ENCODE results near the gene CHIA. TPM values are rescaled to one million over a fixed set of nuclear protein-coding genes. Genes with fewer than 3 reads are reported as not detected.

CHIA gene
- total and polyA plus RNA-seq, 2 donors (not counting 3 experiments of a cell fraction or from before 2014, with no cell fraction given) = not detected

DNA sequence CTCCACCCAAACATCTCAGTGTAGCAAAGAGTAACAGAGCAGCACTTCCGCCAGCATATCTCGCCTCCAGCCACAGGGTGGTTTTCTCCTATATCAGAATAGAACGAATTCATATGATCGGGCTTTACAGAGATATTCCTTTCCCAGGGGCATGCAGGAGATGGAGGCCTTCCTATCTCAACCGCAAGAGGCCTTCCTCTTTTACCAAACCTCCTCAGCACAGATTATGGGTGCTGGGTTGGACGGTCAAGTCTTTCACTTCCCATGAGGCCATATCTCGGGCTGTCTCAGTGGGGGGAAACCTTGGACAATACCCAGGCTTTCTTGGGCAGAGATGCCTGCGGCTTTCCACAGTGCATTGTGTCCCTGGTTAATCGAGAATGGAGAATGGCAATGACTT is 71.1 kb downstream of the CHIA start:
- no peak for TF ChIP-seq POLR2AphosphoS5 (IDR thresholded peaks at IDR 0.05; ENCODE audit: insufficient read depth, low read depth, low read length)
- no peak for TF ChIP-seq EZH2 (IDR thresholded peaks at IDR 0.05; ENCODE audit: borderline replicate concordance, low read depth, low read length, severe bottlenecking)
- TF ChIP-seq JUN (IDR thresholded peaks at IDR 0.05; ENCODE audit: borderline replicate concordance, insufficient read depth, insufficient read length, low read depth) = no peak
- TF ChIP-seq MYC (IDR thresholded peaks at IDR 0.05; ENCODE audit: low read depth, low read length) = no peak
- dilution Hi-C loops (cut with MboI; ENCODE audit: extremely low pct_ligation_motif_present, low sequenced_read_pairs) (no loop called here), intact Hi-C loops (cut with micrococcal nuclease) (no loop called here)
- Histone ChIP-seq H3K9me1 (replicated peaks; ENCODE audit: control insufficient read depth, extremely low read depth, insufficient read depth, low read length) (no peaks in the 10 kb centered on the region), H3K27me3 (ENCODE audit: control insufficient read depth in 2 of 2, insufficient read depth in 2 of 2, low read length in 2 of 2) (peaks cover 3 to 9% of the 10 kb centered on the region in 2 experiments), H2AFZ (ENCODE audit: low read depth, low read length) (no peak overlapping the region), H3K9ac (replicated peaks; ENCODE audit: extremely low read depth, insufficient read depth, low read length) (no peak overlapping the region), H3K36me3 (ENCODE audit: control insufficient read depth in 2 of 2, extremely low read depth in 1 of 2, insufficient read depth in 2 of 2, low read length in 2 of 2) (no peaks in the 10 kb centered on the region), H3K4me1 (ENCODE audit: control insufficient read depth, extremely low read depth, insufficient read depth, low read length) (no peaks in the 10 kb centered on the region), H3K4me3 (replicated peaks in 1 of 3; ENCODE audit: insufficient read depth in 1 of 3, low read depth in 1 of 3, low read length in 3 of 3) (no peak overlapping the region), H3K4me2 (ENCODE audit: insufficient read depth, low read length) (no peak overlapping the region), H3K79me2 (ENCODE audit: control insufficient read depth, insufficient read depth, low read length) (no peaks in the 10 kb centered on the region), H4K20me1 (replicated peaks; ENCODE audit: control insufficient read depth, extremely low read depth, insufficient read depth, low read length) (no peaks in the 10 kb centered on the region), H3K27ac (ENCODE audit: insufficient read depth, low read depth, low read length) (no peak overlapping the region), H3K9me3 (replicated peaks; ENCODE audit: control insufficient read depth, insufficient read depth, low read length) (no peaks in the 10 kb centered on the region)
- no peak for FAIRE-seq
- BruUV-seq (replicated peaks) = no TSS peak
- no peak for DNase-seq (ENCODE audit: low read depth, low spot score)
- ChIA-PET POLR2A (no interaction called here), CTCF (no interaction called here)

GRCh38 chr1:111364690-111365089 is 74.0 kb downstream of the CHIA start:
- no peak overlapping the region for H3K4me3 ChIP-seq (replicated peaks in 1 of 3; ENCODE audit: insufficient read depth in 1 of 3, low read depth in 1 of 3, low read length in 3 of 3)
- H3K36me3 ChIP-seq (ENCODE audit: control insufficient read depth in 2 of 2, extremely low read depth in 1 of 2, insufficient read depth in 2 of 2, low read length in 2 of 2) = no peaks in the 10 kb centered on the region
- DNase-seq (ENCODE audit: low read depth, low spot score) = peak; percentile 12
- TF ChIP-seq, protein P1, sequence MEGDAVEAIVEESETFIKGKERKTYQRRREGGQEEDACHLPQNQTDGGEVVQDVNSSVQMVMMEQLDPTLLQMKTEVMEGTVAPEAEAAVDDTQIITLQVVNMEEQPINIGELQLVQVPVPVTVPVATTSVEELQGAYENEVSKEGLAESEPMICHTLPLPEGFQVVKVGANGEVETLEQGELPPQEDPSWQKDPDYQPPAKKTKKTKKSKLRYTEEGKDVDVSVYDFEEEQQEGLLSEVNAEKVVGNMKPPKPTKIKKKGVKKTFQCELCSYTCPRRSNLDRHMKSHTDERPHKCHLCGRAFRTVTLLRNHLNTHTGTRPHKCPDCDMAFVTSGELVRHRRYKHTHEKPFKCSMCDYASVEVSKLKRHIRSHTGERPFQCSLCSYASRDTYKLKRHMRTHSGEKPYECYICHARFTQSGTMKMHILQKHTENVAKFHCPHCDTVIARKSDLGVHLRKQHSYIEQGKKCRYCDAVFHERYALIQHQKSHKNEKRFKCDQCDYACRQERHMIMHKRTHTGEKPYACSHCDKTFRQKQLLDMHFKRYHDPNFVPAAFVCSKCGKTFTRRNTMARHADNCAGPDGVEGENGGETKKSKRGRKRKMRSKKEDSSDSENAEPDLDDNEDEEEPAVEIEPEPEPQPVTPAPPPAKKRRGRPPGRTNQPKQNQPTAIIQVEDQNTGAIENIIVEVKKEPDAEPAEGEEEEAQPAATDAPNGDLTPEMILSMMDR (IDR thresholded peaks at IDR 0.05; ENCODE audit: extremely low read depth in 1 of 2, insufficient read depth in 1 of 2, low read depth in 1 of 2, low read length in 2 of 2) = no peak
- TF ChIP-seq, protein P2, sequence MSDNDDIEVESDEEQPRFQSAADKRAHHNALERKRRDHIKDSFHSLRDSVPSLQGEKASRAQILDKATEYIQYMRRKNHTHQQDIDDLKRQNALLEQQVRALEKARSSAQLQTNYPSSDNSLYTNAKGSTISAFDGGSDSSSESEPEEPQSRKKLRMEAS (IDR thresholded peaks at IDR 0.05; ENCODE audit: insufficient read depth, insufficient read length) = no peak
- TF ChIP-seq POLR2AphosphoS5 (IDR thresholded peaks at IDR 0.05; ENCODE audit: insufficient read depth, low read depth, low read length) = no peak
- no peaks in the 10 kb centered on the region for H3K79me2 ChIP-seq (ENCODE audit: control insufficient read depth, insufficient read depth, low read length)
- no peak for FAIRE-seq
- BruUV-seq (replicated peaks) = no TSS peak
- CTCF ChIA-PET = interaction anchor here (2.2 kb wide), 1 partner anchor 36 kb away, joined by 11 read pairs; no protein-coding TSS in a partner anchor
- no peak overlapping the region for H3K4me2 ChIP-seq (ENCODE audit: insufficient read depth, low read length)
- H3K27me3 ChIP-seq (ENCODE audit: control insufficient read depth in 2 of 2, insufficient read depth in 2 of 2, low read length in 2 of 2) = peaks cover 0 to 16% of the 10 kb centered on the region in 2 experiments
- no peaks in the 10 kb centered on the region for H3K9me3 ChIP-seq (replicated peaks; ENCODE audit: control insufficient read depth, insufficient read depth, low read length)
- no peak overlapping the region for H2AFZ ChIP-seq (ENCODE audit: low read depth, low read length)
- no peak overlapping the region for H3K27ac ChIP-seq (ENCODE audit: insufficient read depth, low read depth, low read length)
- intact Hi-C loops (cut with micrococcal nuclease) = no loop called here
- dilution Hi-C loops (cut with MboI; ENCODE audit: extremely low pct_ligation_motif_present, low sequenced_read_pairs) = no loop called here
- peaks cover 3% of the 10 kb centered on the region for H3K4me1 ChIP-seq (ENCODE audit: control insufficient read depth, extremely low read depth, insufficient read depth, low read length)
- no peak overlapping the region for H3K9ac ChIP-seq (replicated peaks; ENCODE audit: extremely low read depth, insufficient read depth, low read length)
- no peaks in the 10 kb centered on the region for H3K9me1 ChIP-seq (replicated peaks; ENCODE audit: control insufficient read depth, extremely low read depth, insufficient read depth, low read length)
- POLR2A ChIA-PET = no interaction called here
- no peaks in the 10 kb centered on the region for H4K20me1 ChIP-seq (replicated peaks; ENCODE audit: control insufficient read depth, extremely low read depth, insufficient read depth, low read length)
